ENCODE data around the gene LYSMD4.

The LYSMD4 gene

GRCh38 chr15:99692825-99693224 is 40.4 kb downstream of the LYSMD4 start:
- no peak overlapping the region for H3K4me3 ChIP-seq (ENCODE audit: low read depth, low read length)
- DNase-seq (ENCODE audit: low read depth) = peak; percentile 35
- TF ChIP-seq CTCF (IDR thresholded peaks at IDR 0.05; ENCODE audit: insufficient read depth, low read depth, low read length, missing control alignments) = no peak

DNA sequence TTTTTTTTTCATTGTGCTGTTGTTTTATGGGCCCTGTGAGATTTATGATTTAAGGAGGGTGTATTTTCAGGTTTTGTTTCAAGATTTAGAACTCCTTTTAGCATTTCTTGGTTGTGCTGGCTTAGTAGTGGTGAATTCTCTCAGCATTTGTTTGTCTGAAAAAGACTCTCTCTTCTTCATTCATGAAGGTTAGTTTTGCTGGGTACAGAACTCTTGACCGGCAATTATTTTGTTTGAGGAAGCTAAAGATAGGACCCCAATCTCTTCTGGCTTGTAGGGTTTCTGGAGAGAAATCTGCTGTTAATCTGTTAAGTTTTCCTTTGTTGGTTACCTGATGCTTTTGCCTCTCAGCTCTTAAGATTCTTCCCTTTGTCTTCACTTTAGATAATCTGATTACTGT is 46.9 kb downstream of the LYSMD4 start:
- no peak for DNase-seq (ENCODE audit: low read depth)
- no peak for TF ChIP-seq CTCF (IDR thresholded peaks at IDR 0.05; ENCODE audit: insufficient read depth, low read depth, low read length, missing control alignments)
- H3K4me3 ChIP-seq (ENCODE audit: low read depth, low read length) = no peak overlapping the region

- no peak for TF ChIP-seq CTCF (IDR thresholded peaks at IDR 0.05; ENCODE audit: insufficient read depth, low read depth, low read length, missing control alignments)
- no peak for DNase-seq (ENCODE audit: low read depth)
- H3K4me3 ChIP-seq (ENCODE audit: low read depth, low read length) = no peak overlapping the region
These were observed 50.1 kb downstream of the LYSMD4 start for GRCh38 chr15:99683000-99683670.

- DNase-seq (ENCODE audit: low read depth) = no peak
- TF ChIP-seq CTCF (IDR thresholded peaks at IDR 0.05; ENCODE audit: insufficient read depth, low read depth, low read length, missing control alignments) = no peak
- H3K4me3 ChIP-seq (ENCODE audit: low read depth, low read length) = no peak overlapping the region
These were observed 50.8 kb downstream of the LYSMD4 start for GRCh38 chr15:99682455-99682854.

DNA sequence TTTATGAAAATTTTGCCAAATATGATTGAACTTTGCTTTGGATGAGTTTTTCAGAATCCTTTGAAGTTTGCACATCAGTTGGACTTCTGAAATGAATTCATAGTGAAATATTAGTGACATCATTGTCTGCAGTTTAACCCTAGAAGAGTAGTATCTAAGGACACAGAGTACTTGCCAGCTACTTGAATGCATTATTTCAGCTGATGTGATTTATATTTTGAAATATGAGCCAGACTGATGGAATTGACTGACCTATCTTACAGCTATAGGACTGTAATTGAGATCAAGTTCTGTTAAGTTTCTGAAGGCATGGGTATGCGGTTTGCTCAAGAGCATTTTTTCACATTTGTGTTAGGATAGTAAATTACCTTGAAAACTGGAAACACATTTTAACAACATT is 51.2 kb downstream of the LYSMD4 start:
- H3K4me3 ChIP-seq (ENCODE audit: low read depth, low read length) = no peak overlapping the region
- no peak for DNase-seq (ENCODE audit: low read depth)
- TF ChIP-seq CTCF (IDR thresholded peaks at IDR 0.05; ENCODE audit: insufficient read depth, low read depth, low read length, missing control alignments) = no peak

GRCh38 chr15:99680276-99680675 is 53.0 kb downstream of the LYSMD4 start:
- no peak for TF ChIP-seq CTCF (IDR thresholded peaks at IDR 0.05; ENCODE audit: insufficient read depth, low read depth, low read length, missing control alignments)
- H3K4me3 ChIP-seq (ENCODE audit: low read depth, low read length) = no peak overlapping the region
- no peak for DNase-seq (ENCODE audit: low read depth)

GRCh38 chr15:99677540-99678134 is 55.6 kb downstream of the LYSMD4 start:
- no peak overlapping the region for H3K4me3 ChIP-seq (ENCODE audit: low read depth, low read length)
- TF ChIP-seq CTCF (IDR thresholded peaks at IDR 0.05; ENCODE audit: insufficient read depth, low read depth, low read length, missing control alignments) = no peak
- peak; percentile 34 for DNase-seq (ENCODE audit: low read depth)

Data from GM12865 (cell line).